ENCODE data around the gene SMURF2. TPM values are rescaled to one million over a fixed set of nuclear protein-coding genes. Genes with fewer than 3 reads are reported as not detected.
A peak's percentile ranks its signal among the peaks of the same experiment; 100 is the strongest.

SMURF2 gene
- total and polyA plus RNA-seq, 9 of the 15 experiments (the other 6 are each of a cell fraction or from before 2014, with no cell fraction given), result 3.8 to 22.0 (median 14.8) TPM

- TF ChIP-seq ZFP1 (CRISPR knock-in tag; IDR thresholded peaks at IDR 0.05), result no peak
- no peak for TF ChIP-seq ZNF133 (CRISPR knock-in tag; IDR thresholded peaks at IDR 0.05)
- no peak for TF ChIP-seq ZBTB34 (CRISPR knock-in tag; IDR thresholded peaks at IDR 0.05)
- TF ChIP-seq ELK1 (CRISPR knock-in tag; IDR thresholded peaks at IDR 0.05), result no peak
- TF ChIP-seq, protein P1, sequence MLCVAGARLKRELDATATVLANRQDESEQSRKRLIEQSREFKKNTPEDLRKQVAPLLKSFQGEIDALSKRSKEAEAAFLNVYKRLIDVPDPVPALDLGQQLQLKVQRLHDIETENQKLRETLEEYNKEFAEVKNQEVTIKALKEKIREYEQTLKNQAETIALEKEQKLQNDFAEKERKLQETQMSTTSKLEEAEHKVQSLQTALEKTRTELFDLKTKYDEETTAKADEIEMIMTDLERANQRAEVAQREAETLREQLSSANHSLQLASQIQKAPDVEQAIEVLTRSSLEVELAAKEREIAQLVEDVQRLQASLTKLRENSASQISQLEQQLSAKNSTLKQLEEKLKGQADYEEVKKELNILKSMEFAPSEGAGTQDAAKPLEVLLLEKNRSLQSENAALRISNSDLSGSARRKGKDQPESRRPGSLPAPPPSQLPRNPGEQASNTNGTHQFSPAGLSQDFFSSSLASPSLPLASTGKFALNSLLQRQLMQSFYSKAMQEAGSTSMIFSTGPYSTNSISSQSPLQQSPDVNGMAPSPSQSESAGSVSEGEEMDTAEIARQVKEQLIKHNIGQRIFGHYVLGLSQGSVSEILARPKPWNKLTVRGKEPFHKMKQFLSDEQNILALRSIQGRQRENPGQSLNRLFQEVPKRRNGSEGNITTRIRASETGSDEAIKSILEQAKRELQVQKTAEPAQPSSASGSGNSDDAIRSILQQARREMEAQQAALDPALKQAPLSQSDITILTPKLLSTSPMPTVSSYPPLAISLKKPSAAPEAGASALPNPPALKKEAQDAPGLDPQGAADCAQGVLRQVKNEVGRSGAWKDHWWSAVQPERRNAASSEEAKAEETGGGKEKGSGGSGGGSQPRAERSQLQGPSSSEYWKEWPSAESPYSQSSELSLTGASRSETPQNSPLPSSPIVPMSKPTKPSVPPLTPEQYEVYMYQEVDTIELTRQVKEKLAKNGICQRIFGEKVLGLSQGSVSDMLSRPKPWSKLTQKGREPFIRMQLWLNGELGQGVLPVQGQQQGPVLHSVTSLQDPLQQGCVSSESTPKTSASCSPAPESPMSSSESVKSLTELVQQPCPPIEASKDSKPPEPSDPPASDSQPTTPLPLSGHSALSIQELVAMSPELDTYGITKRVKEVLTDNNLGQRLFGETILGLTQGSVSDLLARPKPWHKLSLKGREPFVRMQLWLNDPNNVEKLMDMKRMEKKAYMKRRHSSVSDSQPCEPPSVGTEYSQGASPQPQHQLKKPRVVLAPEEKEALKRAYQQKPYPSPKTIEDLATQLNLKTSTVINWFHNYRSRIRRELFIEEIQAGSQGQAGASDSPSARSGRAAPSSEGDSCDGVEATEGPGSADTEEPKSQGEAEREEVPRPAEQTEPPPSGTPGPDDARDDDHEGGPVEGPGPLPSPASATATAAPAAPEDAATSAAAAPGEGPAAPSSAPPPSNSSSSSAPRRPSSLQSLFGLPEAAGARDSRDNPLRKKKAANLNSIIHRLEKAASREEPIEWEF (CRISPR knock-in tag; IDR thresholded peaks at IDR 0.05), result no peak
- no peak for TF ChIP-seq TAF15 (IDR thresholded peaks at IDR 0.05; ENCODE audit: low read depth, low read length)
- TF ChIP-seq CEBPB (tag; IDR thresholded peaks at IDR 0.05), result peak; percentile 59
- TF ChIP-seq CBX8 (IDR thresholded peaks at IDR 0.05; ENCODE audit: borderline replicate concordance, extremely low read depth, low read depth, low read length, poor library complexity, severe bottlenecking), result no peak
- peak; percentile 61 for TF ChIP-seq CTBP1 (IDR thresholded peaks at IDR 0.05; ENCODE audit: borderline replicate concordance)
- TF ChIP-seq PRMT5 (CRISPR knock-in tag; IDR thresholded peaks at IDR 0.05), result no peak
- no peak for TF ChIP-seq TRIM25 (IDR thresholded peaks at IDR 0.05; ENCODE audit: borderline replicate concordance)
- TF ChIP-seq ERF (CRISPR knock-in tag; IDR thresholded peaks at IDR 0.05), result no peak
- TF ChIP-seq, protein P2, sequence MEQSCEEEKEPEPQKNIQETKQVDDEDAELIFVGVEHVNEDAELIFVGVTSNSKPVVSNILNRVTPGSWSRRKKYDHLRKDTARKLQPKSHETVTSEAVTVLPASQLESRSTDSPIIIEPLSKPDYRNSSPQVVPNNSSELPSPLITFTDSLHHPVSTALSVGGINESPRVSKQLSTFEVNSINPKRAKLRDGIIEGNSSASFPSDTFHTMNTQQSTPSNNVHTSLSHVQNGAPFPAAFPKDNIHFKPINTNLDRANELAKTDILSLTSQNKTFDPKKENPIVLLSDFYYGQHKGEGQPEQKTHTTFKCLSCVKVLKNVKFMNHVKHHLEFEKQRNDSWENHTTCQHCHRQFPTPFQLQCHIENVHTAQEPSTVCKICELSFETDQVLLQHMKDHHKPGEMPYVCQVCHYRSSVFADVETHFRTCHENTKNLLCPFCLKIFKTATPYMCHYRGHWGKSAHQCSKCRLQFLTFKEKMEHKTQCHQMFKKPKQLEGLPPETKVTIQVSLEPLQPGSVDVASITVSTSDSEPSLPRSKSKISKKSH (CRISPR knock-in tag; IDR thresholded peaks at IDR 0.05), result no peak
- no peak for TF ChIP-seq NFE2 (IDR thresholded peaks at IDR 0.05; ENCODE audit: low read depth)
- no peak for TF ChIP-seq ZKSCAN3 (CRISPR knock-in tag; IDR thresholded peaks at IDR 0.05)
- no peak for TF ChIP-seq MECOM (CRISPR knock-in tag; IDR thresholded peaks at IDR 0.05)
- no peak for TF ChIP-seq ELF2 (CRISPR knock-in tag; IDR thresholded peaks at IDR 0.05)
Measured at GRCh38 chr17:64506201-64506575, 155.9 kb downstream of the SMURF2 start, which contains the start of gene DDX5 (continued).

Measured in K562 (cell line).